GM21367 (cell line): ENCODE results near the gene PYY.
"Not testable (repeated sequence)": the region's sequence is repeated elsewhere in the genome, so short reads cannot be mapped to it uniquely, and the experiment has no call there.

Experiments
- ATAC-seq: cut with Tn5 transposase; IDR thresholded peaks from one replicate; pipeline ENCODE4 v1.9.1; 2021; ENCODE audit not compliant: unreplicated experiment

PYY gene

DNA sequence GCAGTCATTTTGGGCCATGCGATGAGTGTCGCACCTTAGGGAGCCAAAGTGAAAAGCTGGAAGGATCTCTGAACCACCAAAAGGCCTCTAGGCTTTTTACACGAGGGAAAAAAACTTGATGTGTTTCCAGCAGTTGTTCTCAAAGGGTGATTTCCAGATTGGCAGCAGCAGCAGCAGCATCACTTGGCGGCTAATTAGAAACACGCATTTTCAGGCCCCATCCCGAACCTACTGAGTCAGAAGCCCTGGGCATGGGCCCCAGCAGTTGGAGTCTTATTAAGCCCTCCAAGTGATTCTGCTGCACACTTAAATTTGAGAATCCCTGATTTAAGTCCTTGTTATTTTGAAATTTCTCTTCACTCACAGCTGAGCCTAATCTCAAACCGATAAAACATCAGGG, 25.3 kb upstream of the PYY start:
- no peak for ATAC-seq

DNA sequence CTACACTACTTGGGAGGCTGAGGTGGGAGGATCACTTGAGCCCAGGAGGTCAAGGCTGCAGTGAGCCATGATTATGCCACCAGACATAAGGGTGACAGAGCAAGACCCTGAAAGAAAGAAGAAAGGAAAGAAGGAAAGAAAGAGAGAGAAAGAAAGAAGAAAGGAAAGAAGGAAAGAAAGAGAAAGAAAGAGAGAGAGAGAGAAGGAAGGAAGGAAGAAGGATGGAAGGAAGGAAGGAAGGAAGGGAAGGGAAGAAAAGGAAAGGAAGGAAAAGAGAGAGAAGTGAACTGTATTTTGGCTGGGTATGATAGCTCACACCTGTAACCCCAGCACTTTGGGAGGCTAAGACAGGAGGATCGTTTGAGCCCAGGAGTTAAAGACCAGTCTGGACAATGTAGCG, 24.3 kb upstream of the PYY start:
- no peak for ATAC-seq

DNA sequence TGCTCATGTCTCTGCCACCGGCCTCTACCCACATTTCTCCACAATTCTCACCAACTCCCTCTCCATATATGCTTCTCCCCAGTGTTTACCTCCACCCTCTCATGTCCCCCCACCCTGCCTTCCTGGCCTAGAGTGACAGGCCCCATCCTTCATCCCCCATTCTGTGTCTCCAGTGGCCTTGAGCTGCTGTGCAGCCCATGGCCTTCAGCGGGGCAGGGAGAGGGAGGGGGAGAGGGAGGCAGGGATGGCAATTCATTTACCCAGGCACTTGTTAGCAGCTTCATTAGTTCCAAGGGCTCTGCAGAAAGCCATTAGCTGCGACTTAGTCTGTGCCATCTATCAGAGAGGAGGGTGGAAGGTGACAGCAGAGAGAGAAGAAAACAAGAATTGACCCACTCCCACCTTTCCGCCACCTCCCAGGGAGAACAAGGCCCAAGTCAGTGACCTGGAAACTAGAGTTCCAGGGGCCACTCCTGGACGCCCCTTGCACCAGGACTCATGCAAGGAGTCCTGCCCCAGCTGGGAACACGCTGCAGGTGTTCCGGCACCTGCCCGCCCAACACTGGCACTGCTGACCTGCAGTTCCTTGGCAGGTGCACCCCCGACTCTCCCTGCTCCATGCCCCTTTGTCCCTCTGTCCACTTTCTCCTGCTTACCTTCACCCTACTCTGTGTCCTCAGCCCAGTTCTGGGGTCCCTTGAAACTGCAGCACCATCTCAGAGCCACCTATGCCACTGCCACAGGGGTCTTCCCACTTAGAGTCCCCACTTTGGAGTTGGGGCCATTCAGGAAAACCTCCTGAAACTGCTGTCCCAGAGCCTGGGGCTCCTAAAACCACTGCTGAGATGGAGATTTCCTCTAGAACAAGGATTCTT, 23.5 kb upstream of the PYY start:
- ATAC-seq: no peak

DNA sequence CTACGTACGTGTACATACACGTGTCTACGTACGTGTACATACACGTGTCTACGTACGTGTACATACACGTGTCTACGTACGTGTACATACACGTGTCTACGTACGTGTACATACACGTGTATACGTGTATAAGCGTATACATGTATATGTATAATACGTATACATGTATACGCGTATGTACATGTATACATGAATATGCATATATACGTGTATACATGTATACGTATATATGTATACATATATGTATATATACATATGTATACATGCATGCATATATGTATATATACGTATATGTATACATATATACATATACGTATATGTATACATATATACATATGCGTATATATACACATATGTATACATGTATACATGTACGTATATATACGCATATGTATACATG, 22.2 kb upstream of the PYY start:
- ATAC-seq: no peak

DNA sequence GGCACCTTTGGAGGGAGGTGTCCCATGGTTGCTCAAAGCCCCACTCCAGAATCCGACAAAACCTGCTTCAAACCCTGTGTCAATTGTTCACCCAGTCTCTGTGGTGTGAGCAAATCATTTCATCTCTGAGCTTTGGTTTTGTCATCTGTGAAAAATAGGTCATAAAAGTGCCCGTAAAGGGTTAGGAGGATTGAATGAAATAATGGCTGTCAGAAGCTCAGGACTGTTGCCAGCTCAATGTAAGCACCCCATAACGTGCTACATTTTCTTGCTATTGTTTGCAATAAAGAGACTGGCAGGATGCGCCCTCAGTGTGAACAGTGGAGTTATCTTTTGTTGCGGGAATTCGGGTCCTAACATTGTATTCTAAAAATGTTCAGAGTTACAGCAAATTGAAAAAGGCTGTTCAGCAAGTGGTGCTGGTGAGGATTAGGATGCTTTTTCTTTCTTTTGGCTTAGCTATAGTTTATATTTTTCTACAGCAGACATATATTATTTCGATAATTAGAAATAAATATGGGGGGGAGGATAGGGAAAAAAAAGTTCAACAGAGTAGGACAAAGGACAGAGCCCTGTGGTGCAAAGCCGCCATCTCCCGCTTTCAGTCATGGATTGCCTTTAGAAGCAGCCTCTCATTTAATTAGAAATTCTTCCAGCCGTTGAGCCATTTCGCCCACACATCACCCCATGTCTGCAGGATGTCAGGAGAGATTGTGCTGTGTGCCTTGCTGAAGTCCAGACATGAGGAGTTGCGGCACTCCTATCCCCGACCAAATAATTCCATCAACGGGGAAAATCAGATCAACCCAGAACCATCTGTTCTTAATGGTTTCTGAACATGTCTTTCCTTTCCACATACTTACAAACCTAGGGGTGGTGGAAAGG, 20.9 kb upstream of the PYY start:
- ATAC-seq: no peak

DNA sequence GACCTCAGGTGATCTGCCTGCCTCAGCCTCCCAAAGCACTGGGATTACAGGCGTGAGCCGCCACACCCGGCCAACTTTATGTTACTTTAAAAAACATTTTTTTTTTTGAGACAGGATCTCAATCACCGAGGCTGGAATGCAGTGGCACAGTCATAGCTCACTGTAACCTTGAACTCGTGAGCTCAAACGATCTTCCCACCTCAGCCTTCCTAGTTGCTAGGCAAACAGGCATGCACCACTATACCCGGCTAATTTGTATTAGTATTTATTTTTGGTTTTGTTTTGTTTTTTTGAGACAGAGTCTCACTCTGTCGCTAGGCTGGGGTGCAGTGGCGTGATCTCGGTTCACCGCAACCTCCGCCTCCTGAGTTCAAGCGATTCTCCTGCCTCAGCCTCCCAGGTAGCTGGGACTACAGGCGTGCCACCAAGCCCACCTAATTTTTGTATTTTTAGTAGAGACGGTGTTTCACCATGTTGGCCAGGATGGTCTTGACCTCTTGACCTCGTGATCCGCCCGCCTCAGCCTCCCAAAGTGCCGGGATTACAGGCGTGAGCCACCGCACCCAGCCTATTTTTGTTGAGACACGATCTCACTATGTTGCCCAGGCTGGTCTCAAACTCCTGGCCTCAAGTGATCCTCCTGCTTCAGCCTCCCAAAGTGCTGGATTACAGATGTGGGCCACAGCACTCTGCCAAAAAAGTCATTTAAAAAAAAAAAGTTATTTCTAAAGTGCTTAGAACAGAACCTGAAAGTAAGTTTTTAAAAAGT, 18.9 kb upstream of the PYY start:
- not testable (repeated sequence) for ATAC-seq

GRCh38 chr17:43971436-43971835, 17.7 kb upstream of the PYY start:
- not testable (repeated sequence) for ATAC-seq

DNA sequence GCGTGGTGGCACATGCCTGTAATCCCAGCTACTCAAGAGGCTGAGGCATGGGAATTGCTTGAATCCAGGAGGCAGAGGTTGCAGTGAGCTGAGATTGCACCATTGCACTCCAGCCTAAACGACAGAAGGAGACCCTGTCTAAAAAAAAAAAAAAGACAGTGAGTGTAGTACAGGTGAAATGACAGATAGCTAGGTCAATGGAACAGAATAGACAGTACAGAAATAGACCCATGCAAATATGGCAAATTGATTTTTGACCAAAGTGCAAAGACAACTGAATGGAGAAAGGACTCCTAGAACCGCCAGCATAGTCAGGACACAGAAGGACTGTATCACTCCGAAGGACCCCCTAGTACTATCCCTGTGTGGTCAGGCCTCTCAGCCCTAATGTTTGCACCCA, 16.6 kb upstream of the PYY start:
- no peak for ATAC-seq

- no peak for ATAC-seq
These were observed 13.6 kb upstream of the PYY start for GRCh38 chr17:43967251-43967875.

DNA sequence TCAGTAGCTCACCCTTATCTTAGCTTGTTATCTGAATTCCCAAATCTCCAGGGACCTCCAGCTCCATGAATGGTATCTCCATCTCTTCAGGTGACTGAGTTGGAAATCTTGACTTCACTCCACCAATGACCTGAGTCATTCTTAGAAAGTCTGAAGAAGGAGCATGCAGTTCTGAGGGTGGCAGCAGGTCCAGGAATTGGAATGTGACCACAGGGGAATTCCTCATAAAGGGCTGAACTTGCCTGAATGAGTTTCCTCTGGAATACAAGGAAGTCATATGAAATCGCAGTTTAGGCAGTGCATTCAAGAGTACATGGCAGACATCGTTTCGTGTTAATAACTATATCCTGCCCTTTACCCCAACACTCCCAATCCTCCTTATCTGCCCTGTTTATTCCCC, 12.5 kb upstream of the PYY start:
- ATAC-seq: no peak

GRCh38 chr17:43962479-43962878, 8.7 kb upstream of the PYY start:
- ATAC-seq: no peak

DNA sequence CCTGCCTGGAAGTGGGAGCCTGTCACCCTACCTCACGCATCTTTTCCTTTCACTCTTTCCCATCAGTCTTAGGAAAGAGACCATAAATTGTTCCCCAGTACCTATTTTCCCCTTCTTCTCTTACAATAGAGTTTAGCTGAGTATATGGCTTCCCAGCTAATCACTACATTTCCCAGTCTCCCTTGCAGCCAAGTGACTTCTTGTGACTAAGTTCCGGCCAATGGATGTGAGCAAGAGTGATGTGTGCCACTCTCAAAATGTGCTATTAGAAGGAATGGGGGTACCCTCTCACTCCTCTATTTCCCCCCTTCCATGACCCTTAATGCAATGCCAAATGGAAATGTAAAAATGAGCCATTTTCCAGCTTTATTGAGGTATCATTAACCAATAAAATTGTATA, 8.2 kb upstream of the PYY start:
- ATAC-seq: no peak

GRCh38 chr17:43961292-43961691, 7.6 kb upstream of the PYY start:
- not testable (repeated sequence) for ATAC-seq

GRCh38 chr17:43958748-43959352, 5.1 kb upstream of the PYY start:
- no peak for ATAC-seq

DNA sequence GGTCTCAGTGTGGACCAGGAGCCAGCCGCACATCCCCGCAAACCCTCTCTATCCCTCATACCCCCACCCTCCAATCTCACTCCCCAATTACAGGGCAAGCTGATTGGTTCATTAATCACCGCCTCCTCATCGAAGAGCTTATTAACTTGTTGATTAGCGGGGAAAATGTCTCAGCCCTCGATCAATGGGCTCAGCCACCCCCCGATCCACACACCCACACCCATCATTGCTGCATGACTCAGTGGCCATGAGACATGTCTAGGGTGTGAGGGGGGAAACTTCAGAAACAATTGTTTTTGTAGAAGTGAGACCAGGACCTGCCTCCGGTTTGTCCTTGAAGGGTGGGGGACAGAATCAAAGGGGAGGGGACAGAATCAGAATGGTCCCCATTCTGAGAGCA, 2.5 kb upstream of the PYY start:
- ATAC-seq: no peak

DNA sequence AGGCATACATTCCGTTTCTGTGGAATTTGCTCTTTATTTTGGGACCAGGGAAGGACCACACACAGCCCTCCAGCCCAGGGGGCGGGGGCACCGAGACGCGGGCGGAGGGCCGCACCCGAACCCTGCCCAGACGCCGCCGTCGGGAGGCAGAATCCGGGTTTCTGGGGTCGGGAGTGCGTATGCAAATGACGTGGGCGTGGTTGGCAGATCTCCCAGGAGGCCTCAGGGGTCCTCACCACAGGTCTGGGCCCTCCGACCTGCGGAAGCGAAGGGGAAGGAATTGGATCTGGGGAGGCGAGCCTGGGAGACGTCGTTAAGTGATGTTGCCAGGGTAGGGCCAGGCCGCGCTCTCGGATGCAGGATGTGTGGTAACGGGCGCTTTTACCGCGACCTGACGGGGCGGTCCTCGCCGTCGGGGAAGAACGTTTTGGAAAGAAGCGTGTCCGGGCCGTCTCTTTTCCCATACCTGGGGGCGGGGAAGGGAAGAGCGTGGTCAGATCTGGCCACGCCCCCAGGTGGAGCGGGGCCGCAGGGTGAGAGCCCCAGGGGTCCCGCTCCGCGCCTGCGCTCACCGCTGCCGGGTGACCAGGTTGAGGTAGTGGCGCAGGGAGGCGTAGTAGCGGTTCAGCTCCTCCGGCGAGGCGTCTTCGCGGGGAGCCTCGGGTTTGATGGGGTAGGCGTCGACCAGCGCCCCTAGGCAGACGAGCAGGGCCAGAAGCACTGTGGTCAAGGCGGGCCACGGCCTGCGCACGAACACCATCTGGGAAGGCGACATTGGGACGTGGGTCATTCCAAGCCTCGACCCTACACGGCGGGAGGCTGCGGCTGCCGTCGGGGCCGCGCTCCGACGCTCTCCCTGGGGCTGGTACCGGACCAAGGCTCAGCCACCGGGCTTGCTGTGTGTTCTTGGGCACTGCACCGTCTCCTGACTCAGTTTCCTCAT, 745 bp downstream of the PYY start:
- ATAC-seq: no peak

DNA sequence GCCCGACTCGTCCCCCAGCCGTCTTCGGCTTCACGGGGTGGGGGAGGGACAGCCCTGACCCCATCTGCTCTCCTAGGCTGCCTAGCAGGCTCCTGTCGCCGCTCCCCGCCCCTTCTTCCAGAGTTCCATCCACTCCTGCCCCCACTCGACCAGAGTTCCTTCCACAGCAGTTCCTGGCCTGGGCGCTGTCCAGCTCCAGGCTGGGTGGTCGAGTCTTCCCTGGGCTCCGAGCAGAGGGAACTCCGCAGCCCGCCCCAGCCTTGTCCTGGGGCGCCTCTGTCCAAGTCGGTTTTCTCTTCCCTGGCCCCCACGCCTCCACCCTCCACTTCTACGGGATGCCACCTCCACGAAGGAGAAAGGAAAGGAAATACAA, 1.4 kb downstream of the PYY start:
- no peak for ATAC-seq

DNA sequence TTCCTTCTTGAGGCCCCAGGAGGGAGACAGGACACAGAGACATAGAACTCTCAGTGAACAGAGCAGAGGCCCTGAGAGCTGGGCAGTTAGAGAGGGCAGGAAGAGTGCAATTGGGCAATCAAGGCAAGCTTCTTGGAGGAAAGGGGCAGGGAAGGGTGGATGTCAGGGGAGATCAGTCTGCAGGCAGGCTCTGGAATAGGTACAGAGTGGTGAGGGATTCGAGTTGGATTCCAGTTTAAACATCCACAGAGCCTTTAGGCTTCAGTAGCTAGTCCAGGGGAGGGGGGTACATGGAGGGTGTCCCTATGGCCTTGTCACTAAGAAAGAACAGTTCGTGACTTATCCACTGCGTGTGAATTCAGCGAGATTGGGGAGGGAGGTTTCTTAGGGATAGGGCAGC, 2.0 kb downstream of the PYY start:
- no peak for ATAC-seq

GRCh38 chr17:43950554-43950953, 3.2 kb downstream of the PYY start:
- no peak for ATAC-seq
